T-cell (primary cell): ENCODE measurements around the gene PCNX2. TPM values are rescaled to one million over a fixed set of nuclear protein-coding genes. Genes with fewer than 3 reads are reported as not detected.

Source experiments
- ATAC-seq, 4 experiments: fragments of 200-7000 bp in 3 of 4; fragments of 150-1000 bp in 1 of 4; cut with Tn5 transposase; replicated peaks in 1 of 4; 1 replicate in 3 of 4; 2 replicates in 1 of 4; pipeline ENCODE4 v1.10.0; 2021; ENCODE audit warnings: moderate library complexity in 3 of 4, mild to moderate bottlenecking in 2 of 4, moderate number of reproducible peaks in 1 of 4
- CTCF ChIA-PET, 2 donors: fragments of 300-600 bp; sonication (Branson Sonifier 250); formaldehyde crosslinking; loops; one replicate each; lab custom pipeline; 2022; ENCODE audit warnings: antibody characterized with exemption in 2 of 2; lab: Charles Lee
- POLR2A ChIA-PET, 2 donors: fragments of 300-600 bp; sonication (Branson Sonifier 250); formaldehyde crosslinking; loops; one replicate each; lab custom pipeline; 2022; ENCODE audit warnings: antibody characterized with exemption in 2 of 2; lab: Charles Lee
- DNase-seq, 35 experiments: peaks; one replicate each; pipeline versions ENCODE4 v3.0.0 to v3.0.0-alpha.2; 2013 to 2023
- H3K27ac ChIP-seq: one replicate; pipeline ENCODE4 v1.5.1; 2013; ENCODE audit warnings: low read length
- H3K27me3 ChIP-seq, 2 experiments: replicated peaks in 1 of 2; 1 replicate in 1 of 2; 2 replicates in 1 of 2; pipeline versions ENCODE4 v1.6.1 to v1.7.0; 2013; ENCODE audit warnings: low read length in 1 of 2, mixed read lengths in 1 of 2; ENCODE audit not compliant: control insufficient read depth in 2 of 2, insufficient read depth in 2 of 2; ENCODE audit errors: extremely low read depth in 1 of 2
- H3K36me3 ChIP-seq, 2 donors: 1 replicate in 1 of 2; 2 replicates in 1 of 2; pipeline versions ENCODE4 v1.6.1 to v1.7.0; 2013; ENCODE audit warnings: low read length in 1 of 2; ENCODE audit not compliant: control insufficient read depth in 2 of 2, insufficient read depth in 1 of 2; ENCODE audit errors: extremely low read depth in 1 of 2
- H3K4me1 ChIP-seq, 2 experiments: 1 replicate in 1 of 2; 2 replicates in 1 of 2; pipeline versions ENCODE4 v1.6.1 to v1.7.0; 2013; ENCODE audit warnings: low read length in 2 of 2, mixed read lengths in 1 of 2; ENCODE audit not compliant: insufficient read depth in 2 of 2, control insufficient read depth in 1 of 2; ENCODE audit errors: extremely low read depth in 1 of 2
- H3K4me3 ChIP-seq, 2 donors: 1 replicate in 1 of 2; 2 replicates in 1 of 2; pipeline versions ENCODE4 v1.5.1 to v1.7.0; 2013; ENCODE audit warnings: mild to moderate bottlenecking in 2 of 2, low read length in 1 of 2, moderate library complexity in 1 of 2; ENCODE audit not compliant: control insufficient read depth in 1 of 2; ENCODE audit errors: extremely low read depth in 1 of 2
- H3K9me3 ChIP-seq: 2 replicates; pipeline ENCODE4 v1.7.0; 2013
- H3K27ac Mint-ChIP-seq, 2 donors: one replicate each; pipeline ENCODE4 v1.8.0; 2020 to 2021; ENCODE audit warnings: mild to moderate bottlenecking in 2 of 2, mixed read lengths in 2 of 2
- H3K27me3 Mint-ChIP-seq, 2 donors: one replicate each; pipeline ENCODE4 v1.8.0; 2021 to 2022; ENCODE audit warnings: mixed read lengths in 2 of 2
- H3K36me3 Mint-ChIP-seq: one replicate; pipeline ENCODE4 v1.8.0; 2021; ENCODE audit warnings: mixed read lengths
- H3K4me1 Mint-ChIP-seq, 3 donors: one replicate each; pipeline ENCODE4 v1.8.0; 2020 to 2022; ENCODE audit warnings: mixed read lengths in 3 of 3, mild to moderate bottlenecking in 1 of 3
- H3K4me3 Mint-ChIP-seq, 3 donors: one replicate each; pipeline ENCODE4 v1.8.0; 2020 to 2022; ENCODE audit warnings: mild to moderate bottlenecking in 3 of 3, mixed read lengths in 3 of 3, moderate library complexity in 3 of 3
- H3K9me3 Mint-ChIP-seq, 3 donors: one replicate each; pipeline ENCODE4 v1.8.0; 2020 to 2022; ENCODE audit warnings: mixed read lengths in 3 of 3
- WGBS: methylation state at CpG from one replicate; pipeline ENCODE4 v1.1.5; 2013; ENCODE audit warnings: missing lambda C conversion rate; ENCODE audit not compliant: insufficient coverage; 5-methylcytosine and 5-hydroxymethylcytosine counted together
- total RNA-seq, 35 experiments: library from RNA in 6 of 35; stranded (reverse) in 6 of 35; fragments of 120-200 nt in 1 of 35; gene quantifications; one replicate each; pipeline versions ENCODE4 v1.2.1 to v1.2.4 and lab custom pipeline; 2013 to 2026

PCNX2 gene
- total RNA-seq, 5 donors from 2014 or later (not counting 1 experiment from before 2014, with no cell fraction given), result 47.2 to 91.7 (median 68.6) TPM

- H3K36me3 ChIP-seq, result no peaks in the 10 kb centered on the region
- H3K9me3 ChIP-seq, result no peaks in the 10 kb centered on the region
- Mint-ChIP-seq H3K27me3 (peaks cover 4 to 7% of the 10 kb centered on the region in 2 donors), H3K36me3 (no peaks in the 10 kb centered on the region), H3K4me3 (peak overlapping the region; percentile 66 to 73 (median 70)), H3K27ac (no peak overlapping the region), H3K4me1 (peaks cover 14 to 18% (median 15%) of the 10 kb centered on the region in 3 donors), H3K9me3 (no peaks in the 10 kb centered on the region)
- no peak overlapping the region for H3K27ac ChIP-seq
- WGBS, result 1% methylated on average over 85 of the region's 96 CpGs
- ChIA-PET CTCF (no interaction called here), POLR2A (no interaction called here)
- peak in 27 of 35 experiments; percentile 1 to 54 (median 17) for DNase-seq
- peak overlapping the region; percentile 44 to 68 for H3K4me3 ChIP-seq
- H3K4me1 ChIP-seq, result peaks cover 2 to 13% of the 10 kb centered on the region in 2 experiments
- ATAC-seq, result peak; percentile 17 to 33 (median 22)
- H3K27me3 ChIP-seq, result peaks cover 0 to 10% of the 10 kb centered on the region in 2 experiments
Measured at GRCh38 chr1:233328142-233328921, 32.8 kb upstream of the PCNX2 start.

- peak within 1 kb of the TSS; percentile 41 for H3K27ac ChIP-seq
- Mint-ChIP-seq H3K4me1 (peaks cover 14 to 18% (median 15%) of the 10 kb centered on the region in 3 donors), H3K27ac (peak within 1 kb of the TSS; percentile 73 to 84), H3K4me3 (peak within 1 kb of the TSS; percentile 78 to 82 (median 81)), H3K36me3 (no peaks in the 10 kb centered on the region), H3K9me3 (no peaks in the 10 kb centered on the region), H3K27me3 (peaks cover 6 to 7% of the 10 kb centered on the region in 2 donors)
- peak within 1 kb of the TSS; percentile 44 to 68 for H3K4me3 ChIP-seq
- ChIA-PET POLR2A (no interaction called here), CTCF (no interaction called here)
- H3K9me3 ChIP-seq, result no peaks in the 10 kb centered on the region
- WGBS, result under 1% methylated on average over 63 of the region's 68 CpGs
- H3K4me1 ChIP-seq, result peaks cover 2 to 13% of the 10 kb centered on the region in 2 experiments
- H3K27me3 ChIP-seq, result peaks cover 0 to 10% of the 10 kb centered on the region in 2 experiments
- no peaks in the 10 kb centered on the region for H3K36me3 ChIP-seq
- DNase-seq (peak in 2 of 35 experiments; percentile 0 to 1), ATAC-seq (peak; percentile 4 to 60 (median 52))
Measured at GRCh38 chr1:233327651-233328141, 32.2 kb upstream of the PCNX2 start, which contains the start of gene MAP3K21. MAP3K21 (plus strand) TSS chr1:233327724; CDS start chr1:233328029, 305 bp downstream.

GRCh38 chr1:233326811-233327650, 31.5 kb upstream of the PCNX2 start:
- DNase-seq, result peak; percentile 65 to 90 (median 78)
- H3K36me3 Mint-ChIP-seq, result no peaks in the 10 kb centered on the region
- Histone ChIP-seq H3K4me3 (peak overlapping the region; percentile 32 to 41), H3K27ac (peak overlapping the region; percentile 41), H3K36me3 (no peaks in the 10 kb centered on the region), H3K27me3 (peaks cover 0 to 7% of the 10 kb centered on the region in 2 experiments), H3K9me3 (no peaks in the 10 kb centered on the region), H3K4me1 (peaks cover 2 to 13% of the 10 kb centered on the region in 2 experiments)
- H3K27me3 Mint-ChIP-seq, result peaks cover 4 to 5% of the 10 kb centered on the region in 2 donors
- H3K4me1 Mint-ChIP-seq, result peaks cover 14 to 18% (median 15%) of the 10 kb centered on the region in 3 donors
- H3K9me3 Mint-ChIP-seq, result no peaks in the 10 kb centered on the region
- H3K27ac Mint-ChIP-seq, result peak overlapping the region; percentile 73 to 84
- POLR2A ChIA-PET, result no interaction called here
- 6% methylated on average over 31 of the region's 49 CpGs for whole genome bisulfite sequencing
- peak overlapping the region; percentile 78 to 82 (median 81) for H3K4me3 Mint-ChIP-seq
- CTCF ChIA-PET, result no interaction called here
- ATAC-seq, result peak; percentile 85 to 91 (median 88)

- no peak for ATAC-seq
- peaks cover 4% of the 10 kb centered on the region in 2 donors for H3K27me3 Mint-ChIP-seq
- ChIA-PET POLR2A (no interaction called here), CTCF (interaction anchor here in 1 of 2 donors (0.8 kb wide), 1 partner anchor 30 kb away, joined by 3 read pairs; no protein-coding TSS in a partner anchor)
- H3K4me3 ChIP-seq, result no peak overlapping the region
- H3K4me1 Mint-ChIP-seq, result peaks cover 14 to 18% (median 15%) of the 10 kb centered on the region in 3 donors
- H3K36me3 Mint-ChIP-seq, result no peaks in the 10 kb centered on the region
- no peaks in the 10 kb centered on the region for H3K36me3 ChIP-seq
- H3K27me3 ChIP-seq, result peaks cover 0 to 5% of the 10 kb centered on the region in 2 experiments
- H3K9me3 ChIP-seq, result no peaks in the 10 kb centered on the region
- no peaks in the 10 kb centered on the region for H3K9me3 Mint-ChIP-seq
- peak overlapping the region in 1 of 3 donors; percentile 78 for H3K4me3 Mint-ChIP-seq
- no peak overlapping the region for H3K27ac Mint-ChIP-seq
- peaks cover 2 to 13% of the 10 kb centered on the region in 2 experiments for H3K4me1 ChIP-seq
- DNase-seq, result no peak
- H3K27ac ChIP-seq, result no peak overlapping the region
Measured at GRCh38 chr1:233326319-233326718, 30.8 kb upstream of the PCNX2 start.

- ChIA-PET CTCF (no interaction called here), POLR2A (no interaction called here)
- Histone ChIP-seq H3K27ac (no peak overlapping the region), H3K27me3 (no peaks in the 10 kb centered on the region), H3K36me3 (no peaks in the 10 kb centered on the region), H3K4me1 (peaks cover 1 to 7% of the 10 kb centered on the region in 2 experiments), H3K9me3 (no peaks in the 10 kb centered on the region), H3K4me3 (no peak overlapping the region)
- DNase-seq (no peak), ATAC-seq (no peak)
- Mint-ChIP-seq H3K9me3 (no peaks in the 10 kb centered on the region), H3K27ac (no peak overlapping the region), H3K36me3 (no peaks in the 10 kb centered on the region), H3K4me1 (peaks cover 4 to 6% (median 6%) of the 10 kb centered on the region in 3 donors), H3K27me3 (peaks cover 8 to 13% of the 10 kb centered on the region in 2 donors), H3K4me3 (no peak overlapping the region)
- WGBS, result no CpG with 5 or more reads among the region's 1 CpG
Measured at GRCh38 chr1:233323718-233324117, 28.2 kb upstream of the PCNX2 start.

GRCh38 chr1:233320023-233320422, 24.5 kb upstream of the PCNX2 start:
- DNase-seq, result no peak
- no peak for ATAC-seq
- Histone ChIP-seq H3K4me1 (no peaks in the 10 kb centered on the region), H3K9me3 (no peaks in the 10 kb centered on the region), H3K36me3 (no peaks in the 10 kb centered on the region), H3K4me3 (no peak overlapping the region), H3K27me3 (no peaks in the 10 kb centered on the region), H3K27ac (no peak overlapping the region)
- Mint-ChIP-seq H3K4me1 (no peaks in the 10 kb centered on the region), H3K27me3 (peaks cover 9 to 15% of the 10 kb centered on the region in 2 donors), H3K9me3 (no peaks in the 10 kb centered on the region), H3K4me3 (no peak overlapping the region), H3K27ac (no peak overlapping the region), H3K36me3 (no peaks in the 10 kb centered on the region)
- WGBS, result no CpG with 5 or more reads among the region's 2 CpGs
- ChIA-PET CTCF (no interaction called here), POLR2A (no interaction called here)
